Aorta (tissue), 5 donors: ENCODE measurements around the gene SLC22A23. TPM values are rescaled to one million over a fixed set of nuclear protein-coding genes. Genes with fewer than 3 reads are reported as not detected.

ENCODE experiments used
- ATAC-seq: fragments of 200-7000 bp; cut with Tn5 transposase; one replicate; pipeline ENCODE4 v1.9.1; 2022; ENCODE audit warnings: moderate library complexity; ENCODE audit not compliant: low FRiP score
- DNase-seq, 2 donors: peaks; one replicate each; pipeline ENCODE4 v3.0.0-alpha.2; 2020
- H3K27ac ChIP-seq, 2 donors: one replicate each; pipeline ENCODE4 v1.5.1; 2013; ENCODE audit warnings: low read length in 2 of 2, mild to moderate bottlenecking in 2 of 2, moderate library complexity in 2 of 2, control low read depth in 1 of 2, inconsistent platforms in 1 of 2, low read depth in 1 of 2
- H3K27me3 ChIP-seq, 2 donors: one replicate each; pipeline ENCODE4 v1.6.1; 2013; ENCODE audit warnings: control low read depth in 1 of 2, low read length in 1 of 2, mild to moderate bottlenecking in 1 of 2, moderate library complexity in 1 of 2; ENCODE audit not compliant: insufficient read depth in 2 of 2, control insufficient read depth in 1 of 2
- H3K36me3 ChIP-seq, 2 donors: one replicate each; pipeline ENCODE4 v1.6.1; 2013; ENCODE audit warnings: control low read depth in 1 of 2, low read length in 1 of 2, mild to moderate bottlenecking in 1 of 2; ENCODE audit not compliant: insufficient read depth in 2 of 2, control insufficient read depth in 1 of 2
- H3K4me1 ChIP-seq, 2 donors: one replicate each; pipeline ENCODE4 v1.6.1; 2013; ENCODE audit warnings: low read length in 2 of 2, control low read depth in 1 of 2, mild to moderate bottlenecking in 1 of 2, moderate library complexity in 1 of 2; ENCODE audit not compliant: insufficient read depth in 2 of 2, control insufficient read depth in 1 of 2
- H3K4me3 ChIP-seq, 2 donors: one replicate each; pipeline ENCODE4 v1.5.1; 2013; ENCODE audit warnings: low read length in 2 of 2, control low read depth in 1 of 2, mild to moderate bottlenecking in 1 of 2
- H3K9me3 ChIP-seq: one replicate; pipeline ENCODE4 v1.6.1; 2013; ENCODE audit warnings: mild to moderate bottlenecking, low read length; ENCODE audit not compliant: control insufficient read depth
- WGBS, 2 donors: extraction: QIAGEN DNeasy Blood & Tissue Kit; methylation state at CpG; one replicate each; pipeline ENCODE4 v1.1.7; 2013; 5-methylcytosine and 5-hydroxymethylcytosine counted together
- intact Hi-C, 2 donors: fragments of 100-400 bp; cut with DNase I; formaldehyde crosslinking; loops; one replicate each; pipeline versions ENCODE4 v1.14.2 to v1.15.0; 2022
- polyA plus RNA-seq, 2 donors: library from polyadenylated mRNA; stranded (reverse); fragments of 200-250 nt; gene quantifications; one replicate each; pipeline ENCODE4 v1.2.3, GENCODE V29; 2013
- total RNA-seq, 2 donors: library from RNA; stranded (reverse); fragmentation: NEBNext Ultra II Directional; extraction: Animal tissue kit (Norgen Biotek cat#: 25700); gene quantifications; one replicate each; pipeline ENCODE4 v1.2.1, GENCODE V29; 2021
- donor health status: healthy with polysubstance abuse.
- donor health status: Bipolar disorder and iron deficiency.
- donor health status: DM: no; HTN: no; CAD: no.
- donor health status: DM: no; HTN: no; CAD: no.
- donor health status: DM: yes; HTN: yes; CAD: no.

Gene SLC22A23
- total and polyA plus RNA-seq, 4 donors: 1.5 to 9.4 (median 4.3) TPM

DNA sequence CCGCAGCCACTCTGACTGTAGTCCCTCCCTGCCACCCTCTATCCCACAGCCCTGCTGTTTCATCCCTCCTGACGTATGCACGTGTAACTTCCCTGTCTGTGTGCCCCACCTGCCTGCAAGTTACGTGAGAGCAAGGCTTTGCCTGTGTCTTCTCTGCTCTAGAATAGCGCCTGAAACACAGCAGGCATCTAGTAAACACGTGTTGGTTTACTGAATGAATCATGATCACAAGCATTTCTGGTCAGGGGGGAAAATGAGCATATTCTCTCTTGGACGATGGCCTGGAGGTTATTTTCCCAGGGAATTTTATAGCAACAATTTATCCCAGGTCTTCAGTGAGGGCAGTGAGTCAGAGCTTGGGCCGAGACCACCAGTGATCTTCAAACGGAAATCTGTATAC is 159.8 kb downstream of the SLC22A23 start:
- ATAC-seq: no peak
- Histone ChIP-seq H3K36me3 (no peaks in the 10 kb centered on the region), H3K4me3 (no peak overlapping the region), H3K4me1 (no peaks in the 10 kb centered on the region), H3K27ac (no peak overlapping the region), H3K9me3 (peaks cover 1% of the 10 kb centered on the region), H3K27me3 (no peaks in the 10 kb centered on the region)
- DNase-seq: no peak
- intact Hi-C loops: no loop called here
- 87 to 91% methylated on average over 9 of the region's 9 CpGs for WGBS, 2 donors

DNA sequence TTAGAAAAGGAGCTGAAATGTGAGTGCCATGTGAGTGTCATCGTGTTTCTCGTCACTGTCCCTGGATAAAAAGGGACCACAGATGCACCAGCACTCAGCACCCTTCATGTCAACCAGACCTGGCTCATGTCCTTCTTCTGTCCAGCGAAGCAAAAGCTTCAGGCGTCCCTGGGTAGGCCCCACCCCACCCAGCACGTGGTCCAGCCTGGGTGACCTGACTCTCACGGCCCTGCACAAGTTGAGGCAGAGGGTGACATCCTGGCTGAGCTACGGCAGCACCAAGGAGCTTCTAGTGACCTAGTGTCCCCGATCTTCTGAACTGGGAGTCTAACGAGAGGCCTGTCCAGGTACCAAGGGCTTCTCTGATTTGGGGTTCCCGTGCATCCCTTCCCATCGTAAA is 160.3 kb downstream of the SLC22A23 start:
- Histone ChIP-seq H3K27ac (no peak overlapping the region), H3K36me3 (no peaks in the 10 kb centered on the region), H3K9me3 (peaks cover under 1% of the 10 kb centered on the region), H3K27me3 (no peaks in the 10 kb centered on the region), H3K4me1 (no peaks in the 10 kb centered on the region), H3K4me3 (no peak overlapping the region)
- intact Hi-C loops: no loop called here
- WGBS, 2 donors: 84 to 89% methylated on average over 11 of the region's 11 CpGs
- DNase-seq (peak in 1 of 2 donors; percentile 56), ATAC-seq (no peak)

DNA sequence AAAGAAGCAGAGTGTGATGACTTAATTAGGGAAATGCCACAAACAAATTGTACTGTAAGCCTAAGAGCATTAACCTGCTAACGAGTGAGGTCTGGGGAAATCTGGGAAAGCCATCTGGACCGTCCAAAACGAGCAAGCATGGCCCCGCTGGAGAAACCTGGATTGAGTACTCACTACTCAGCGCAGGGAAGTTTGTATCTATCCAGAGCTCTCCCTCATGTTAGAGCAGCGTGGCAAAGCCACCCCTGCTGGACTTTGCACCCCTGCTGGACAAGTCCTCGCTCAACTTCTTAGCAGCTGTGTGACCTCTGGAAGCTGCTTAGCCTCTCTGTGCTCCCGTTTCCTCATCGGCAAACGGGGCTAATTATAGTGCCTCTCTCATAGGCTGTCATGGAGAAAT is 160.8 kb downstream of the SLC22A23 start:
- Histone ChIP-seq H3K4me1 (no peaks in the 10 kb centered on the region), H3K9me3 (no peaks in the 10 kb centered on the region), H3K36me3 (no peaks in the 10 kb centered on the region), H3K4me3 (no peak overlapping the region), H3K27me3 (no peaks in the 10 kb centered on the region), H3K27ac (no peak overlapping the region)
- ATAC-seq (no peak), DNase-seq (peak in 1 of 2 donors; percentile 19)
- 76 to 82% methylated on average over 10 of the region's 10 CpGs for WGBS, 2 donors
- intact Hi-C loops: no loop called here

DNA sequence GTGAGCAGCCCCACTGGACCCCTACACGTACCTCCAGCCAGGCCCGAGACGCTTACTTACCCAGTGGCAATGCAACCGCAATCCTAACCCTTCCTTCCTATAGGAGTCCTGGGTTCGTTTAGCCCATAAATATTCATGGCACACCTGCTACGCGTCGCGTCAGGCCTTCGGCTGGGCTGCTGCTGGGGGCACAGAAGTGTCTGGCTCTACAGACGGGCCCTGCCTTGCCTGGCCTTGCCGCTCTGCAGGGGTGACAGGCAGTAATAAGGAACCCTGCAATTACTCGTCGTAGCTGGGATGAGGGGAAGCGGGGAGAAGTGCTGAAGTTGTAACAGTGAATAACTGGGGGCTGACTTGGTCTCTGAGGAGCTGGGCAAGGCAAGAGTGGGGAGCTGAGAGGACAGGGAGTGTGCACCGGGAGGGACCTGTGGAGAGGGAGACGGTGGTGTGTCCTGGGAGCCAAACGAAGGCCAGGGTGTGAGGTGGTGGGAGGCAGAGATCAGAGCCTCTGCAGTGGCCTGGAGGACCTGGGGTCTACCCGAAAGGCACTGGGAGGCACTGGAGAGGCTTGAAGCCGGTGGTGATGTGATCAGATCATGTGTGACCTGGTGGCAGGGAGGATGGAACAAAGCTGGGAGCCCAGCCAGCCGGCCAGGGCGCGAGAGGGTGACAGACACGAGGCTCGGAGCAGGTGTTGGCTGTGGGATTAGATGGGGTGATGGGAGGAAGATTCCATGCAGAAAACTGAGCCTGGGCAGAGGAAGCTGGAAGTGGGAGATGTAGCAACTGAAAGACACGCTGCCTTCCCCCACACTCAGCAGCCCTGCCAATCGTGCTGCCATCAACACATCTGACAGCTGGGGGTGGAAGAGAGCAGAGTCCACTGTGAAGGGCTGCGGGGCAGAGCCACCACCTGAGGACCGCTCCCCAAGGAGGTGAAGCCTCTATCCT is 161.7 kb downstream of the SLC22A23 start:
- DNase-seq (peak in 1 of 2 donors; percentile 63), ATAC-seq (no peak)
- 64 to 71% methylated on average over 29 of the region's 29 CpGs for WGBS, 2 donors
- no peaks in the 10 kb centered on the region for H3K4me1 ChIP-seq
- H3K27ac ChIP-seq: no peak overlapping the region
- intact Hi-C loops: no loop called here
- H3K36me3 ChIP-seq: no peaks in the 10 kb centered on the region
- H3K9me3 ChIP-seq: no peaks in the 10 kb centered on the region
- no peaks in the 10 kb centered on the region for H3K27me3 ChIP-seq
- H3K4me3 ChIP-seq: no peak overlapping the region

DNA sequence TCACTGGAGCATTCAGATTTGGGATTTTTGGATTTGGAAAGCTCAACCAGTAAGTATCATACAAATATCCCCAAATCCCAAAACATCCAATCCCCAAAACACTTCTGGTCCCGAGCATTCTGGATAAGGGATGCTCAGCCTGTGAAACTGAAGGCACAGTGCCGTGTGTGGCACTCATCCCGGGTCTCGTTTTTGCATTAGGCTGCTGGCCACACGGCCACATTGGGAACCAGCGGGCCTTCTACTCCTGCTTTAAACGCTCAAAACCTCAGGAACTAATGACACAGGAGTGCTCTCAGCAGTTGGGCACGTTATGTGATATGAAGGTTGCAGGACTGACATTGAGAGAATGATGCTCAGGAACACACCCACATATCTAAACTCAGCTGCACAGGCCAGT is 162.5 kb downstream of the SLC22A23 start:
- ATAC-seq (no peak), DNase-seq (peak in 1 of 2 donors; percentile 25)
- intact Hi-C loops: no loop called here
- Histone ChIP-seq H3K36me3 (no peaks in the 10 kb centered on the region), H3K27me3 (no peaks in the 10 kb centered on the region), H3K27ac (no peak overlapping the region), H3K4me3 (no peak overlapping the region), H3K9me3 (no peaks in the 10 kb centered on the region), H3K4me1 (no peaks in the 10 kb centered on the region)
- WGBS, 2 donors: 77 to 80% methylated on average over 8 of the region's 8 CpGs

DNA sequence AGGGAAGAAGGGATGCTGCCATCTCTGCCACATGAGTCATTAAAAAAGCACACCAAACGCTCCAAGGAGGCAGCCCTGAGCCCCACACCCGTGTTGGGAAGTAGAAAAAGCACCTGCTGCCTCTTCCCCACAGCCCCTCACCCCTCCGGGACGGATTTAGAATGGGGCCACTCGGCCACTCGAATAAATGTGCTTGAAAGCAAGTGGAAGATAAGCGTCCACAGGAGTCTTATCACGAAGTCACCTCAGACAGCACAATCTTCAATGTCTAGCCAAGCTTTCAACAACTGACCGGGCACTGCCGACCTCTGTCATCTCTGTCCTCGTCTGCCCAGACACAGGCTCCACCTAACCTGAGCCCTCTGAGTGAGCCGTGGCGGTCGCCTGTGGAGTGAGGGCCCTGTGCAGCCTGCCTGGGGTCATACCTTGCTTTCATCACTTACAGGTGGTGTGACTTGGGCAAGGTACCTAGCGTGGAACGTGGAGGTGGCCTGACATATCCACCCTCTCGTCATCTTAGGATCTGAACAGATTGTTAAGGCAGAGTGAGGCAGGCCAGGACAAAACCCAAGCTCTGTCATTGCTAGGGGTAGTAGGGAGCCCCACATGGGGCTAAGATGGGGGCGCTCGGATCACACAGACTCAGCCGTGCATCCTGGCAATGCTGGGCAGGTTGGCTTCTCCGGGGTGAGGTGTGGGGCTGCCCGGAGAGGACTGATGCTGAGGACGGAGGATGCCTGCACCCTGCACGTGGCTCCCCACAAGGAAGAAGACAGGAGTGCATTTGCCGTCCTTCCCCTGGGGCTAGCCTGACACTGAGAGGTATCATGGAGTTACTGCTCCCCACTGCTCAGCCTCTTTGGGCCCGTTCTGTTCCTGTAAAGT is 163.3 kb downstream of the SLC22A23 start:
- H3K36me3 ChIP-seq: no peaks in the 10 kb centered on the region
- whole genome bisulfite sequencing, 2 donors: 78 to 80% methylated on average over 26 of the region's 26 CpGs
- intact Hi-C loops: no loop called here
- H3K9me3 ChIP-seq: no peaks in the 10 kb centered on the region
- no peak overlapping the region for H3K4me3 ChIP-seq
- no peak overlapping the region for H3K27ac ChIP-seq
- ATAC-seq (no peak), DNase-seq (peak in 1 of 2 donors; percentile 63)
- no peaks in the 10 kb centered on the region for H3K27me3 ChIP-seq
- H3K4me1 ChIP-seq: no peaks in the 10 kb centered on the region

DNA sequence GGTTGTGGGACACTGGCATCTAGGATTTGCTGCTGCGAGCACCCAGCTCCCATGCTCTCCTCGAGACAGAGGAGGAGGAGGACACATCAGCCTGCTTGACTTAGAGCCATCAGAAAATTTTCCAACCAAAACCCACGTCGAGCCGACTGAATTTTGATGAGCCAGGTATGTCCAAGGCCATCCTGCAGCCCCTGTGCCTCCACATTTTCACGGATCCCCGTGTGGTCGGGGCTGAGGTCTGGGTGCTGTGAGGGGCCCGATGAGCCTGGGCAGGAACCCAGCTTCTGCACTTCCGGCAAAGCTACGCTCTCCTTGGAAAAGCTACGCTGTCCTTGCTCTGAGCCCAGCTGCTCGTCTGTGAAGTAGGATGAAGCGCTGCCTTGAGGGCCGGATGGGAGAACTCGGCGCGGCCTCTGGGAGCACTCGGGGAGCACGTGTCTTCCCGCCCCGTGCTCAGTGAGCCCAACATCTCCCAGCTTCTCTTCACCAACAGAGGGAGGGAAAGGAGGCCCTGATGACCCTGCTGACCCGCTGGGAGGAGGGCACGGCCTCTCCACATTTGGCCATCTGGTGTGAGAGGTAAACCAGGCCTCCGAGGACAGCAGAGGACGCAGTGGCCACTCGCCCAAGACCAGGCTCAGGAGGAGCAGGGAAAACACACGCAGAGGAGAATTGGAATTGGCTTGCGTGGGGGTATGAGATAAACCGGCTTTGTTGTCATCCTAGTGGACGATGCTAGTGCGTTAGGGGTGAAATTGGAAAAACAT is 164.2 kb downstream of the SLC22A23 start:
- no peaks in the 10 kb centered on the region for H3K27me3 ChIP-seq
- no peaks in the 10 kb centered on the region for H3K9me3 ChIP-seq
- H3K36me3 ChIP-seq: no peaks in the 10 kb centered on the region
- H3K27ac ChIP-seq: no peak overlapping the region
- H3K4me3 ChIP-seq: no peak overlapping the region
- DNase-seq (peak in 1 of 2 donors; percentile 45), ATAC-seq (no peak)
- intact Hi-C loops: no loop called here
- WGBS, 2 donors: 84% methylated on average over 32 of the region's 32 CpGs
- H3K4me1 ChIP-seq: no peaks in the 10 kb centered on the region

DNA sequence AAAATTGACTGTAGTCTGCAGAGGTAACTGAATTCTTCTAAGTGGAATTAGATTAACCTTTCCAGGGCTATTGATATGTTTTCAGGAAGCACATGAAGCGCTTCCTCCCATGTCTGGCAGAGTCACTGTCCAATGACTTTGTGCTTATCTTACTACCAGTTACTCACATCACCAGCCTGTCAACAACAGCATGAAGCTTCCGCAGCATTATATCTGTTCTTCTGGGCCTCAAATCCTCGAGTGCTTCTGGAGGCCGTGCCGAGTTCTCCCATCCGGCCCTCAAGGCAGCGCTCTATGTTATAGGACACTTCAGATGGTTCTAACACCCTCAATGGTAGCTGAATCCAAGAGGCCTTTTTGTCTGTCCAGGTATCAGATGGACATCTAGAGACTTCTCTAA is 164.9 kb downstream of the SLC22A23 start:
- no peak overlapping the region for H3K4me3 ChIP-seq
- no peaks in the 10 kb centered on the region for H3K36me3 ChIP-seq
- no peaks in the 10 kb centered on the region for H3K4me1 ChIP-seq
- no peak for ATAC-seq
- no peak overlapping the region for H3K27ac ChIP-seq
- DNase-seq: no peak
- intact Hi-C loops: no loop called here
- H3K27me3 ChIP-seq: no peaks in the 10 kb centered on the region
- whole genome bisulfite sequencing, 2 donors: 94 to 96% methylated on average over 7 of the region's 7 CpGs
- H3K9me3 ChIP-seq: no peaks in the 10 kb centered on the region
